NAMALWA (cell line): ENCODE results near the gene KLC3.

Experiments
- DNase-seq: peaks from one replicate; pipeline ENCODE4 v3.0.0-alpha.2; 2015; ENCODE audit warnings: low spot score

Gene KLC3

GRCh38 chr19:45349126-45349415 is 8.5 kb downstream of the KLC3 start:
- no peak for DNase-seq

- DNase-seq = no peak
Observed at GRCh38 chr19:45349430-45349941, 8.9 kb downstream of the KLC3 start.

DNA sequence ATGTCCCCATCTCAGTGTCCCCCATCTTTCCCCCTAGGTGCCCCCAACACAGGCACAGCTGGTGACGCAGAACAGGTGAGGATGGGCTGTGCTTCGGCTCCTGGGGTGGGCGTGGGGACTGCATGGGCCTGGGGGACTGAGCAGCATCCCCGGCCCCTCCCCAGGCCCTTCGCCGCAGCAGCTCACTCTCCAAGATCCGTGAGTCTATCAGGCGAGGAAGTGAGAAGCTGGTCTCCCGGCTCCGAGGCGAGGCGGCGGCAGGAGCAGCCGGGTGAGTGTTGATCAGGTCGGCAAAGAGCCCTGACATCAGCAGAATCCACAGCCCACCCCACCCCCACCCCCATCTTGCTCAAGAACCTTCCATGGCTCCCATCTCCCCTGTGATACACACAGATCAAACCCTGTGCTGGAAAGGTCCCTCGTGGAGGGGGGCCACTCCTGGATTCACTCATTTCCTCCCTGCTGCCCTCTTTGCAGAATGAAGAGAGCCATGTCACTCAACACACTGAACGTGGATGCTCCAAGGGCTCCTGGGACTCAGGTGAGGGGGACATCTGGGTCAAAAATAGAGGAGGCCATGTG is 10.0 kb downstream of the KLC3 start:
- no peak for DNase-seq

GRCh38 chr19:45351401-45351952 is 10.9 kb downstream of the KLC3 start:
- no peak for DNase-seq

DNA sequence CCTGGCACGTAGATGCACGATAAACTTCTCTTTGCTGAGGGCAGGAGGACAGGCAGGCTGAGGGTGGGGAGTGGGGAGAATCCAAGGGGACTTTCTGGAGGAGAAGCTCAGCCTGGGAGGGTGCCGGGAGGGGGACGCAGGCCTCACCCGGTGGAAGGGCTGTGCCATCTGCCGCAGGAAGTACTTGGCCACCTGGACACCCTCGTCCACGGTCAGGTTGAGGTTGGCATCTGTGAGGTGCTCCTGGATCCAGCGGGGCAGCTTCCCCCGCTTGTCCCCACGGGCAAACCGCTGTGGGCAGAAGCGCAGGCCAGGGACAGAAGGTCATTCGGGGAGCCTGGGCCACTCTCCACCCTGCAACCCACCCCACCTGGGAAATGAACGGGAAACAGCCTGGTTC is 11.5 kb downstream of the KLC3 start:
- DNase-seq = no peak

DNA sequence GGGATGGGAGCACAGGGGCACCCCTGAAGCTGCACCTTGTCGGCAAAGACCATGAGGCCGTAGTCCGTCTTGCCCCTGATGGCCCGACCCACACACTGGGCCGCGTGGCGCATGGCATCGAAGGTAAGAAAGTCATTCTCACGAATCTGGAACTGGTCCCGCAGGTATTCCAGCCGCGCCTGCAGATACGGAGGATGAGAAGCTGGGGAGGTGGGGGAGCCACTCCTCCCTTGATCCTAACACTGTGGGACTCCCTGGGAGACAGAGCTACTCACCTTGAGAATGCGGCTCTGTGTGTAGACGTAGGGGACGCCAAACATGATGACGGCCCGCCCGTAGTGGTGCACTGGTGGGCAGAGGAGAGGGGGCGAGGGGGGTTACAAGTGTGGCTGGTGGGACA is 11.9 kb downstream of the KLC3 start:
- no peak for DNase-seq

DNA sequence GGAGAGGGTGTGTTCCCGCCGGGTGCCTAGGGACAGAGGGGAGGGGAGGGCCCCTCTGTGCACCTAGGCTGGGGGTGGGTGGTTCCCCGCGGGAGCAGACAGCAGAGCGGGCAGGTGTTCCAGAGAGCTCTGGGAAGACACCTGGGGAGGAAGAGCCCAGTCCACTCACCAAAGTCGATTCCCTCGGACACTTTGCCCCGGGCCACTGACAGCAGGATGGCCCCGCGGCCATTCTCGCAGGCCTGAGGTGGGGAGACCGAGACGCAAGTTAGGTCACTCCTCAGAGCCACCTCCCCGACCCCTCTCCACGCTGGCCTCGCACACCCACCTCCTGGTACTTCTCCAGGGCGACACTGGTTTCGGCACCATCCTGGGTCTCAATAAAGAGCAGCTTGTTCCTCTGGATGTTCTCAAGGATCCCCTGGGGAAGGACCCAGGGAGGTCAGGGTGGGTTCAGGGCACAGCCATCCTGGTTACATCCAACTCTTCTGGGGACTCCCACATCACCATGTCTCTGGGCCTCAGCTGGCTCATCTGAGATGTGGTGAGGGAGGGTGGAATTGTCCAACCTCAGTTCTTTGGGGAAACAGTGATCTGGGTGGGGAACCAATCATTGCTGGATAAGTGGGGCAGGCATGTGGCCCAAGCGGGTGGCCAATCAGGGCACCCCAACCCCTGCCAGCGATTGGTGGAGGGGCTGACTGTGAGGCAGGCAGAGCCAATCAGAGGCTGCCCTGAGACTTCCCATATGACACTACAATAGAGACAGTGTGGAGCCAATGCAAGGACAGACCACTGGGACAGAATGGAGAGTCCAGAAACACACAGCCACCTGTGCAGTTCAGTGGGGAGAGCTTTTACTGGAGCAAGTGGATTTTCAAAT is 12.6 kb downstream of the KLC3 start:
- peak; percentile 29 for DNase-seq

GRCh38 chr19:45354241-45354842 is 13.8 kb downstream of the KLC3 start:
- DNase-seq = no peak

- no peak for DNase-seq
Observed at GRCh38 chr19:45355402-45355801, 14.9 kb downstream of the KLC3 start.

GRCh38 chr19:45355910-45356309 is 15.4 kb downstream of the KLC3 start:
- no peak for DNase-seq

- no peak for DNase-seq
Observed at GRCh38 chr19:45356760-45357444, 16.4 kb downstream of the KLC3 start.

DNA sequence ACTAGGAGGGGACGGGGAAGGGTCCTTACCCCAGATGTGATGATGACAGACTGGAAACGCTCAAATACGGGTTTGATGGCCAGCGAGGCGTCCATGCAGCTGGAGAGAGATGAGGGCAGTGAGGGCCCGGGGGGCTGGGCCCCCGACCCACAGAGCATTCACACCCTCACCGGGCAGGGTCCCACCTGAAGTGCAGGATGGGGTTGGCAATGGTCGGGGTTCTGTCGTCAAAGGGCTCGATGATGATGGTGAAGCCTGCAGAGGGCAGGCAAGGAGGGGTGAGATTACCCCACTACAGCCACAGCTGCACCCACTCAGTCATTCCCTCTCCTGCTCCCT is 16.9 kb downstream of the KLC3 start:
- DNase-seq = no peak

GRCh38 chr19:45358213-45358792 is 17.8 kb downstream of the KLC3 start:
- no peak for DNase-seq

DNA sequence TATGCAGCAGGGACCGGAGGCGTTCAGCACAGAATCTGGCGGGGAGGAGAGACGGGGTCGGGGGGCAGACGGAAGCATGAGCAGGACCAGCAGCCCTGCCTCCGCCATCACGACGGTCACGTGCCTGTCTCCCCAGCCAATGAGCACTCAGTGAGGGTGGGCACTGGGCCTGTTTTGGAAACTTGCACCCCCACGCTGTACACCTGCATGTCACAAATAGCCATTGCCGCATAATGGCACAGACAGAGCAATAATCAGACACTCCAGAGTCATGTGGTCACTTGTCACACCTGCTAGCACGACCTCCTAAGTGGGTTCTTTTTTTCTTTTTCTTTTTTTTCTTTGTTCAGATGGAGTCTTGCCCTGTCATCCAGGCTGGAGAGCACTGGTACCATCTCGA is 21.1 kb downstream of the KLC3 start:
- DNase-seq = no peak

DNA sequence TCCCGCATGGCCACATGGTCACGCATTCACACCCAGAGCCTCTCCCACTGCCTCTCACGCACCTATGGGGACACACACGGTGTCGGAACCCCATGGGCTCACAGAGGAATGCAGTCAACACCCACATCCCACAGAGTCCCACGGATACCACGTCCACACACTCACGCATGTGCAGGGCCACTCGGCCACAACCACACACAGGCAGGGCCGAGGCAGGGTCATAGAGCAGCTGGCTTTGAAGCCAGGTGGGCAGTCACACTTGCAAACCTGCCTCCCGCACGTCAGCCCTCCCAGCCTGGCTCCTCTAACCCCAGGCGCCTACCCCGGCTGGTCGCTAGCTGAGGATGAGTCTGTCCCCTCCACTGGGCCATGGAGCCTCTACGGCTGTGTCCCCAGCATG is 21.7 kb downstream of the KLC3 start:
- no peak for DNase-seq

DNA sequence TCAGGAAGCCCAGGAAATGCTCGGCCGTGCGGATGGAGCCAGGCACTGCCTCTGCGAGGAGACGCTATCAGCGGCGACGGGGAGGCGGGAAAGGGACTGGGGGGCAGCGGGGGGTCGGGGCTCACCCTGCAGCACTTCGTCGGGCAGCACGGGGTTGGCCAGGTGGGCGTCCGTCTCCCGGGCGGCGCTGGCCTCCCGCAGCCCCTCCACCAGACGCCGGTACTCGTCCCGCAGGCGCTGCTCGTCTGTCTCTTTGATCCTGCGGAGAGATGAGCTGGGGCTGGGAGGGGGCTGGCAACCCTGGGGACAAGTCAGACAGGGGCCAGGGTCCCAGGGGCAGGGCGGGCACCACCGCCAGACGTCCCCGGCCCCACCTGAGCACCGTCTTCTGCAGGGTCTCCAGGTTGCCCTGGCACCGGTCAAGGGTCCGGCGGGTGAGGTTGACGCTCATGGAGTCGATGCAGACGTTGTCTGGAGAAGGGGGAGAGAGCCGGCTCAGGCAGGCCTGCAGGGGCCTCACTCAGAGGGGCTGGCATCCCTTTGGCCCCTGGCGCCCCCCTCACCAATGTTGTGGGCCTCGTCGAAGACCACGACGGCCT is 23.4 kb downstream of the KLC3 start:
- no peak for DNase-seq

DNA sequence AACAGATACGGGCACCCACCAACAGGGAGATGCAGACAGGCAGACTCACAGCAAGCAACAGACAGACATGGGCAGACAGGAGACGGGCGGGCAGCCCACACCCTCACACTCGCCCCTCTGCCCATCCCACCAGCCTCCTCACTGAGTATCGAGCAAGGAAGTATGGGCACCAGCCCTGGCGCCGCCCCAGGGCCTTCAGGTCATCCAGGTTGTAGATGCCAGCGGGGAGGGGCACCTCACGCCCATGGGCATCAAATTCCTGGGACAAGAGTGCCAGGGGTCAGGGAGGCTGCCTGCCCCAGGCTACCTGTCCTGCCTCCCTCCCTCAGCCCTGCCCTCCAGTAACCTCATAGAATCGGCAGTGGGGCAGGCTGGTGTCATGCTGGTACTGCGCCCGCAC is 24.1 kb downstream of the KLC3 start:
- no peak for DNase-seq

- no peak for DNase-seq
Observed at GRCh38 chr19:45368127-45368526, 27.6 kb downstream of the KLC3 start.

DNA sequence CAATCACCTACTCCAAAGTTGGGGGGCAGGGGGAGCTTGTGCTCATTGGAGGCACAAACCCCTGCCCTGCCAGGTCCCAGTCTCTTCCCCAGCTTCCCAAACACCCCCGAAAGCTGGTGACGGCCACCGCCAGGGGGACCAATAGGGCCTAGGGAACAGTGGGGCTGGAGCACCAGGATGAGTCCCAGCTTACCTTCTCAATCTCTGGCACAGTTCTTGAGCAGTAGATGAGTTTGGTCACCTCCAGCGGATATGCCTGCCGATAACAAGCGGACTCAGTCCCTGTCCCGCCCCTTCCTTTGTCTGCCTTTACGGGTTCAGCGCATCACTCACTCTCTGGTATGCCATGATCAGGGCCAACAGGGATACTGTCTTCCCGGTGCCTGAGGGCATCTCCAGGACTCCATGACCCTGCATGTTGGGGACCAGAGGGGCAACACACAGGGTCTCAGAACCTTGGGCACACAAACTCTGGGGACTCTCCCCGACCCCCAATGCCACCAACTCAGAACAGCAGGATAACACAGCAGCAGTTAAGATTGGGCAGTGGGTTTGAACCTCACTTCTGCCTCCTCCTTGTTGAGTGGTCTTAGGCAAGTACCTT is 28.3 kb downstream of the KLC3 start:
- no peak for DNase-seq

DNA sequence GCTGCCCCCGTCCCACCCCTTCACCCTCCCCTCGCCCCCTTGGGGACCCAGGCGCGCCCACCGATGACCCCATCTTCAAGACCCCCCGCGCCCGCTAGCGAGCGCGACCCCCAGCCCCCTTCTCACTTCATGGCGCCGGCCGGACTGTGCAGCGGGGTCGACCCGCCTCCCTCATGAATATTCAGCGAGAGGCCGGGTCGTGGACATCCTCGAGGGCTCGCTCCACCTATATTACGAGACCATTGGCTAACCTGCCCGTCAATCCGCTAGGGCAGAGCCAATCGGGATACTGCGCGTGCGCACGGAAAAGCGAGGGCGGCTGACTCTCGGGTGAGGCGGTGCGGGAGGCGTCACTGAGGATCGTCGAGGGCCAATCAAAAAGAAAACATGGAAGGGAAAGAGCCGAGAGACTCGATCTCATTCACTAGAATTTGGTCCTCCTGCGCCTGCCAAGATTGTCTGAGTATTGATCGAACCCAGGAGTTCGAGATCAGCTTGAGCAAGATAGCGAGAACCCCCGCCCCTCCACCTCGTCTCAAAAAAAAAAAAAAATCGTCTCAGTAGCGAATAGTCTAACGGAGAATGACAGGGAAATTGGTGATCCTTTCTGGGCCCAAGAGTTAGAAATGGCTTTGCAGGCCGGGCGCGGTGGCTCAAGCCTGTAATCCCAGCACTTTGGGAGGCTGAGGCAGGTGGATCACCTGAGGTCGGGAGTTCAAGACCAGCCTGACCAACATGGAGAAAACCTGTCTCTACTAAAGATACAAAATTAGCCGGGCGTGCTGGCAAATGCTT is 30.1 kb downstream of the KLC3 start, which contains the start of gene ERCC2:
ERCC2 (minus strand) TSS at position 164 of the 795 bp plus-strand sequence; CDS start at position 131, 33 bp downstream.
- DNase-seq = peak; percentile 99
